ENCODE data around the gene CENPF.

Gene CENPF

DNA sequence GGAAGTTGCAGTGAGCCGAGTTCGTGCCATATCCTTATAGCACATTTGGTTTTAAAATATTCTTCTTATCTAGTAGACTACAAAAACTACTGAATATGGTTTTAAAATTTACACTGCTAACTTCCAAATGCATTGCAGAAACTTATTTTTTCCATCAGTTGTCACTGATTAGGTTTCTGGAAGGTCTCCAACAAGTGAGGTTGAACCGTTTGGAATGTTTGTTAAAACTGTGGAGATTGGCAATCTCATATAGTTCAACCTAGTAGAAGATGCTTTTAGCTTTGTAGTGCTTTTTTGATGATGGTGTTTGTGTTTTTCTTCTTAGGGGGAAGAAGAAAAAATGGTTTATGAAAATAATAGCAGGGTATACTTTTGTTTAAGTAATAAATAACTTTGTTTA, 12.9 kb downstream of the CENPF start:
- no peak for TF ChIP-seq CTCF (IDR thresholded peaks at IDR 0.05)

DNA sequence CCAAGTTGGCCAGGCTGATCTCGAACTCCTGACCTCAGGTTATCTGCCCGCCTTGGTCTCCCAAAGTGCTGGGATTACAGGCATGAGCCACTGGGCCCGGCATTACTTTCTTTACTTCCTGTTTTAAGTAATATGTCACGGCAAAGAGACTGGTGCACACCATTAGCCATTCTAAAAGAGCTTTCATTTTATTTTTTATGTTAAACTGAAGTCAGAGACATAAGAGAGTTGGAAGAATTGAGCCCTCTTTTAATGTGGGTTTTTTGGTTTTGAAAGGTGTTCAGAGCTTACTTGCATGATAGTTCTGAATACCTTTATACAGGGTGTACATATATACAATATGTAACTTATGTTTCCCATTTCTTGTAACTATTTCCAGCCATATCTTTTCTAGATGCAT, 14.3 kb downstream of the CENPF start:
- no peak for TF ChIP-seq CTCF (IDR thresholded peaks at IDR 0.05)

GRCh38 chr1:214617843-214618242, 14.8 kb downstream of the CENPF start:
- TF ChIP-seq CTCF (IDR thresholded peaks at IDR 0.05) = no peak

GRCh38 chr1:214621236-214621635, 18.2 kb downstream of the CENPF start:
- no peak for TF ChIP-seq CTCF (IDR thresholded peaks at IDR 0.05)

DNA sequence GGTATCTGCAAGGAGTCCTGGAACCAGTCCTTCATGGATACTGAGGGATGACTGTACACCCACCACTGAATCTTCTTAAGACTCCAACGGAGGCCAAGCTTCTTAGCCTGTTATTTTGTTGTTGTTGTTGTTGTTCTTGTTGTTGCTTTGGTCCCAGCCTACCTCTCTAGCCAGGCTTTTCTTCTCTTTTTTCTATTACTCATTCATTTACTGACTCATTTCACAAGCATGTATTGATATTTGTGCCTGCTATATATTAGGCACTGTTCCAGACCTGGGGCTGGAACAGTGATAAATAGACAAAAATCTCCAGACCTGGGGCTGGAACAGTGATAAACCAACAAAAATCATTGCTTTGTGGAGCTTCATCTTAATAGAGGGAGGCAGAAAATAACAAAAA, 20.4 kb downstream of the CENPF start:
- no peak for TF ChIP-seq CTCF (IDR thresholded peaks at IDR 0.05)

DNA sequence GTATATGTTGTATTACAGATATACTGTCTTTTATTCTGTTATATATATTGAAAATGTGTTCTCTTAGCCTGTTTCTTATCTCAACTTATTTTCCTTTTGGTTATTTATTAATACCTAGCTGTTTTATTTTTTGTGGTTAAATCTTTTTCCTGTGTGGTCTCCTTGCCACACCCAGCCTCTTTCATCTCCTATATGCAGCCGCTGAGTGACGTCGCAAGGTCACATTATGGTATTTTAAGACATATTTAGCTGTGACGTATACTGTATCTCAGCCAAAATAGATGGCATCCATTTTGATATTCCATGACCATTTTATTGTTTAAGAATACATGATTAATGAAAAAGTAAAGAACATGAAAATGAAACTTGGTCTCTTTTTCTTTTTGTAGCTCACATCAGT, 29.1 kb downstream of the CENPF start:
- no peak for TF ChIP-seq CTCF (IDR thresholded peaks at IDR 0.05)

DNA sequence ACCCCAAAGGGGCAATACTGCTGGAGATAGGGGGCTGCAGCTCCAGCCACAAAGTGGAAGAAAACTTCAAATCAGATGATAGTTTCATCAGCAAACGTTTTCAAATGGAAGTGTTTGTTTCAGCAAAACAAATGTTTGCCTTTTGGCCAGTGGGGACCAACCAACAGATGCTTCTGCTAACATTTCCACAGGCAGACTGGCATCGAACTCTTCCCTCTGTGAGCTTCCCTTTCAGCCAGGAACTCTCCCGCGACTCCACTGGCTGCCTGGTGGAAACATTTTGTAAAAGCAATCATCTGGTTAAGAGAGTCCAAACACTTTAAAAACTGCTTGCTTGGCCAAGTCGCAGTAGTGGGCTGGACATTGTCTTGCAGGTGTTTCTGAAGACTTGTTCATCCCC, 30.7 kb downstream of the CENPF start:
- TF ChIP-seq CTCF (IDR thresholded peaks at IDR 0.05) = no peak

DNA sequence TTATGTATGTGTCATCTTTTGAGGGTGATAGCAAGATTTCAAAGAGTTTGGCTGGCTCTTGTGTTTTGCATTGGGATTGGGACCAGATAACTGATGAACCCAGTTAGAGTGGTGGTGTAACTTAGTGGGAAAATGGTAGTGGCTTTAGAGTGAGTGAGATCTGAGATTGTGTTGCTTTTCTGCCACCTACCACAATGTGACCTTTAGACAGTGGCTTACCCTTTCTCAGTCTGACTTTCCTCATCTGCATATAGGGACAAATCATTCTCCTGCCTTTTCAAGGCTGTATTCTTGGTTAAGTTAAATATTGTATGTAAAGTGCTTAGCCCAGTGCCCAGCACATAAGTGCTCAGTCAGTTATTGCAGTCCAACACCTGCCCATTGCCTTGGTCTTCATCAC, 31.3 kb downstream of the CENPF start:
- no peak for TF ChIP-seq CTCF (IDR thresholded peaks at IDR 0.05)
